HepG2 (cell line): Measurements from ENCODE around the gene UBR3.

ENCODE experiments used
- HES4 ChIP-seq: sonication (generic); formaldehyde crosslinking; IDR thresholded peaks from 2 replicates; pipeline ENCODE4 v1.9.0; 2021; ENCODE audit warnings: mild to moderate bottlenecking, missing genetic modification reagents, borderline replicate concordance
- HMG20A ChIP-seq: IDR thresholded peaks from 2 replicates; pipeline ENCODE4 v1.6.1; 2016; ENCODE audit warnings: borderline replicate concordance
- JUN ChIP-seq: sonication (generic); formaldehyde crosslinking; IDR thresholded peaks from 2 replicates; pipeline ENCODE4 v1.4.0; 2020; ENCODE audit warnings: mild to moderate bottlenecking, missing genetic modification reagents
- MLLT10 ChIP-seq: sonication (generic); formaldehyde crosslinking; IDR thresholded peaks from 2 replicates; pipeline ENCODE4 v1.4.0; 2020; ENCODE audit warnings: missing genetic modification reagents
- POLR2A ChIP-seq, 2 experiments: IDR thresholded peaks; 2 replicates each; pipeline ENCODE4 v1.6.1; 2011; ENCODE audit warnings: low read depth in 2 of 2, low read length in 2 of 2, mild to moderate bottlenecking in 1 of 2, moderate library complexity in 1 of 2; ENCODE audit not compliant: insufficient read depth in 1 of 2
- ZBED4 ChIP-seq: sonication (generic); formaldehyde crosslinking; IDR thresholded peaks from 2 replicates; pipeline ENCODE4 v1.4.0; 2020; ENCODE audit warnings: missing genetic modification reagents, borderline replicate concordance
- ZBTB33 ChIP-seq: sonication (generic); formaldehyde crosslinking; IDR thresholded peaks from 2 replicates; pipeline ENCODE4 v1.4.0; 2020; ENCODE audit warnings: missing genetic modification reagents
- ZFP1 ChIP-seq: IDR thresholded peaks from 2 replicates; pipeline ENCODE4 v1.6.1; 2016
- ZNF235 ChIP-seq: sonication (generic); formaldehyde crosslinking; IDR thresholded peaks from 2 replicates; pipeline ENCODE4 v1.8.1; 2023; ENCODE audit warnings: mild to moderate bottlenecking, missing genetic modification reagents, borderline replicate concordance
- ZNF777 ChIP-seq: sonication (generic); formaldehyde crosslinking; IDR thresholded peaks from 2 replicates; pipeline ENCODE4 v1.4.0; 2020; ENCODE audit warnings: missing genetic modification reagents
- TF ChIP-seq, protein P1 (sequence below): IDR thresholded peaks from 2 replicates; pipeline ENCODE4 v1.6.1; 2012; ENCODE audit warnings: inconsistent platforms
- TF ChIP-seq, protein P2 (sequence below): sonication (generic); formaldehyde crosslinking; IDR thresholded peaks from 2 replicates; pipeline ENCODE4 v1.4.0; 2020; ENCODE audit warnings: missing genetic modification reagents, borderline replicate concordance
- TF ChIP-seq, protein P3 (sequence below): sonication (generic); formaldehyde crosslinking; IDR thresholded peaks from 2 replicates; pipeline ENCODE4 v1.5.0; 2020; ENCODE audit warnings: mild to moderate bottlenecking, low read depth, missing genetic modification reagents, borderline replicate concordance

- TF ChIP-seq ZNF235 (CRISPR knock-in tag) (no peak), JUN (CRISPR knock-in tag) (no peak), MLLT10 (CRISPR knock-in tag) (no peak), ZFP1 (CRISPR knock-in tag) (no peak), HES4 (CRISPR knock-in tag) (no peak), ZBTB33 (CRISPR knock-in tag) (no peak), POLR2A (IDR thresholded peaks at IDR 0.05; ENCODE audit: insufficient read depth in 1 of 2, low read depth in 2 of 2, low read length in 2 of 2) (no peak), ZNF777 (CRISPR knock-in tag) (no peak), ZBED4 (CRISPR knock-in tag) (no peak), HMG20A (CRISPR knock-in tag) (no peak)
- TF ChIP-seq, protein P1, sequence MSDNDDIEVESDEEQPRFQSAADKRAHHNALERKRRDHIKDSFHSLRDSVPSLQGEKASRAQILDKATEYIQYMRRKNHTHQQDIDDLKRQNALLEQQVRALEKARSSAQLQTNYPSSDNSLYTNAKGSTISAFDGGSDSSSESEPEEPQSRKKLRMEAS, result no peak
- TF ChIP-seq, protein P2, sequence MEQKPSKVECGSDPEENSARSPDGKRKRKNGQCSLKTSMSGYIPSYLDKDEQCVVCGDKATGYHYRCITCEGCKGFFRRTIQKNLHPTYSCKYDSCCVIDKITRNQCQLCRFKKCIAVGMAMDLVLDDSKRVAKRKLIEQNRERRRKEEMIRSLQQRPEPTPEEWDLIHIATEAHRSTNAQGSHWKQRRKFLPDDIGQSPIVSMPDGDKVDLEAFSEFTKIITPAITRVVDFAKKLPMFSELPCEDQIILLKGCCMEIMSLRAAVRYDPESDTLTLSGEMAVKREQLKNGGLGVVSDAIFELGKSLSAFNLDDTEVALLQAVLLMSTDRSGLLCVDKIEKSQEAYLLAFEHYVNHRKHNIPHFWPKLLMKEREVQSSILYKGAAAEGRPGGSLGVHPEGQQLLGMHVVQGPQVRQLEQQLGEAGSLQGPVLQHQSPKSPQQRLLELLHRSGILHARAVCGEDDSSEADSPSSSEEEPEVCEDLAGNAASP (CRISPR knock-in tag), result no peak
- TF ChIP-seq, protein P3, sequence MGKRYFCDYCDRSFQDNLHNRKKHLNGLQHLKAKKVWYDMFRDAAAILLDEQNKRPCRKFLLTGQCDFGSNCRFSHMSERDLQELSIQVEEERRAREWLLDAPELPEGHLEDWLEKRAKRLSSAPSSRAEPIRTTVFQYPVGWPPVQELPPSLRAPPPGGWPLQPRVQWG (CRISPR knock-in tag), result no peak
Observed at GRCh38 chr2:169997140-169997887, 170.1 kb downstream of the UBR3 start.
